GM12801 (cell line): ENCODE data around the gene PLXNA4.

Experiments used
- TF ChIP-seq, protein P1 (sequence below): IDR thresholded peaks from one replicate; pipeline ENCODE4 v1.5.1; 2011; ENCODE audit warnings: control low read depth; ENCODE audit not compliant: insufficient read length; ENCODE audit errors: extremely low read depth

Gene PLXNA4

DNA sequence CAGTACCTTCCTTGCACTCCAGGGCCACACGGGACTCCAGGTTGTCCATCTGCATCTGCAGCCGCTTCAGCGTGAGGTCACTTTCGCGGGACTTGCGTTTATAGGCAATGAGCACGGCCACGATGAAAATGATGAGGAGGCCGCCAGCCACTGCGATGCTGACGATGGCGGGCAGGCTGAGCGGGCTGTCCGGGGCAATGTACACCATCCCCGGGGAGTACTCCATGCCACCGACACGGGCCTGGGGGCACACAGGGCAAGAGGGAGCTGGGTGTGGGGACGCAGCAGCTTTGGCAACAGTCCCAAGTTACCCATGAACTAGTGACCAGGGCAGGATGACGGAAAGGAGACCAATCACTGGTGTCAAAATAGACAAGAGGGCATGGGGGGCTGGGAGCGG lies 396.6 kb downstream of the PLXNA4 start:
- TF ChIP-seq, protein P1, sequence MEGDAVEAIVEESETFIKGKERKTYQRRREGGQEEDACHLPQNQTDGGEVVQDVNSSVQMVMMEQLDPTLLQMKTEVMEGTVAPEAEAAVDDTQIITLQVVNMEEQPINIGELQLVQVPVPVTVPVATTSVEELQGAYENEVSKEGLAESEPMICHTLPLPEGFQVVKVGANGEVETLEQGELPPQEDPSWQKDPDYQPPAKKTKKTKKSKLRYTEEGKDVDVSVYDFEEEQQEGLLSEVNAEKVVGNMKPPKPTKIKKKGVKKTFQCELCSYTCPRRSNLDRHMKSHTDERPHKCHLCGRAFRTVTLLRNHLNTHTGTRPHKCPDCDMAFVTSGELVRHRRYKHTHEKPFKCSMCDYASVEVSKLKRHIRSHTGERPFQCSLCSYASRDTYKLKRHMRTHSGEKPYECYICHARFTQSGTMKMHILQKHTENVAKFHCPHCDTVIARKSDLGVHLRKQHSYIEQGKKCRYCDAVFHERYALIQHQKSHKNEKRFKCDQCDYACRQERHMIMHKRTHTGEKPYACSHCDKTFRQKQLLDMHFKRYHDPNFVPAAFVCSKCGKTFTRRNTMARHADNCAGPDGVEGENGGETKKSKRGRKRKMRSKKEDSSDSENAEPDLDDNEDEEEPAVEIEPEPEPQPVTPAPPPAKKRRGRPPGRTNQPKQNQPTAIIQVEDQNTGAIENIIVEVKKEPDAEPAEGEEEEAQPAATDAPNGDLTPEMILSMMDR = no peak

DNA sequence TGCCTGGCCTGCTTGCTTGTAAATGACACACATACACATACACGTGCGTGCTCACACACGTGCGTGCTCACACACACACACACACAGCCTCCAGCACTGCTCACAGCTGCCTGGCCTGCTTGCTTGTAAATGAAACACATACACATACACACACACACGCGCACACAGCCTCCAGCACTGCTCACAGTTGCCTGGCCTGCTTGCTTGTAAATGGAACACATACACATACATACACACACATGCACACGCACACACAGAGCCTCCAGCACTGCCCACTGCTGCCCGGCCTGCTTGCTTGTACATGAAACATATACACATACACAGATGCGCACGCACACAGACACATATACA lies 397.2 kb downstream of the PLXNA4 start:
- TF ChIP-seq, protein P1 = no peak

DNA sequence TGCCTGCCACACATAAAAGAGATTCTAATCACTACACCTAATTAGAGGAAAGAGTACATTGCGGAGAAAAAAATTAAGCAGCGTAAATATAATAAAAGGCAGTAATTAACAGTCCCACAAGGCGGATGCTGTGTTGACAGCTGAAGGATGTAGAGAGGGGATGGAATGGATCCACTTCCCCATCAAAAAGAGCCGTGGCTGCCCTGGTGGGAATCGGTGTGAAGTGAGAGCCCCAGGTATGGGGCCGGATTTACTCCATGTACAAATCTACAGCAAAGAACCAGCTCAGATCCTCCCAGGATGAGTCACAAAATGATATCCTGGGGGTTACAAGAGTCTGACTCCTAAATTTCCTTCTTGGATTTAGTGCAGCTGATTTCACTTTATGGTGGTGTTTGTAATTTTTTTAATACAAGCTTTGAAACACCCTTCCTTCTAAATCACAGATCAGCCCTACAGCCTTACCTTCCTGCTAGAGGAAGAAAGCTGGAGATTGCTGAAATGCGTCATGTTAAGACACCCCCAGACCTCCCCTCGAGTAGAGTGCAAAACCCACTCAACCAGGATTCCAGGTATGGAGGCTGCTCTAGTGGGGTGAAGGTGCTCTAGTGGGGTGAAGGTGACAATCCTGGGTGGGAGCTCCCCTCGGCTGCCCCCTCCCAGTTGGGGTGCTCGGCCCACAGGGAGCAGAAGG lies 398.4 kb downstream of the PLXNA4 start:
- TF ChIP-seq, protein P1 = no peak

DNA sequence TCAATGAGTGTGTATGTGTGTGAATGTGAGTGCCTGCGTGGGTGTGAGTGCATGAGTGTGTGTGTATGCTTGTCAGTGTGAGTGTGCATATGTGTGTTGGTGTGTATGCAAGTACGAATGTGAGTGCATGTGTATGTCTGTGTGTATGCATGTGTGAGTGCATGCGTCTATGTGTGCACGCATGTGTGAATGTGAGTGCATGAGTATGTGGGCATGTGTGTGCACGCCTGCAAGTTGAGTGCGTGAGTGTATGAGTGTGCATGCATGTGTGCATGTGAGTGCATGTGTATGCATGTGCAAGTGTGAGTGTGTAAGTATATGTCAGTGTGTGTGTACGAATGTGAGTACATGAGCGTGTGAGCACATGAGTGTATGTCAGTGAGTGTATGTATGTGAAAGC lies 399.6 kb downstream of the PLXNA4 start:
- TF ChIP-seq, protein P1 = no peak

DNA sequence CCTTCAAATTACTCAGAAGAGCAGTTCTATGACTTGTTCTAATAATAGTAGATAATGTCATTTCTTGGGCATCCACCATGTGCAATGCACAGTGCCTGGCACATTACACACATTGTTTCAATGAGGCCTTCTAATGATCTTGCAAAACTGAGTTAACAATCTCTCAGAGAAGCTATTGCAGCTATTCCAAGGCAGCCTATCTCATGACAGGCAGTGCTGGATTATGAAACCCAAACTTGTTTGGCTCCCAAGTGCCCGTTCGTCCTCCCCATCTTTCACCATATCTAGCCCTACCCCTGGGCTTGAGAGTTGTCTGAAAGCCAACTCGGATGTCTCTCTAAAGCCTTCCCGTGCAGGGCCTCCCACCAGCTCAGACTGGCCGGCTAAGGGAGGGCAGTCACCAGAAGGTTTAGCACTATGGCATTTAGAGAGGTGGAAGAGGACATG lies 405.1 kb downstream of the PLXNA4 start:
- TF ChIP-seq, protein P1 = no peak

DNA sequence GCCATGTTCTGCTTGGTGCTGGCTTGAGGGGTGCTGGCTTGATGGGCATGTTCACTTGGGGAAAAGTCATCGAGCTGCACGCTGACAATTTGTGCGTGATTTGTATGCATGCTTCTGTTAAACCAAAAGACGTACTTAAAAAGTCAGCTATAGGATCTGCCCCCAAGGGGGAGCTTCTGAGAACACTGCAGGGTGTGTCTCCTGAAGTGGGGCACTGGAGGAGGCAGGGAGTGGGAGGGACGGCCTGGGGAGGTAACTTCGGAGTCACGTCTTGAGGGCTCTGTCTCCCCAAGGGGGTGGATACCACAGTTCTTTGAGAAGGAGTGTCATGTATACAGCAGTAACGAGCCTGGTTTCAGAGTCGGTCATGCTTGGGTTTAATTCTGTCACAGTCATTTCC lies 406.5 kb downstream of the PLXNA4 start:
- TF ChIP-seq, protein P1 = no peak

DNA sequence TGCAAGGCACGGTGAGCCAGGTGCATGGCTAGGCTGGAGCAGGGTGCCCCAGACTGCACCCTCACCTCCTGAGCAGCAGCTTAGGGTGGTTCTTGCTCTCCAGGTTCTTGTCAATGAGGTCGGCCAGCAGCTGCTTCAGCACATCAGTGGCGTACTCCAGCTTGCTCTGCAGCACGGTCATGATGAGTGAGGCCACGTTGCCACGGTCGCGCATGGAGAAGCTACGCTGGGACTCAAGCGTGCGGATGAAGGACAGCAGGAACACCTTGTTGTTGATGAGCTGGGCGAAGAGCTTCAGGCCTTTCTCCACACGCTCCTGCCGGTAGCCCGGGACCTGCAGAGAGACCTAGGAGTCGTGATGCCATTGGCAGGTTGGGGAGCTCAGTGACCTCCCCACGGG lies 408.0 kb downstream of the PLXNA4 start:
- TF ChIP-seq, protein P1 = no peak
